Osteocyte (in vitro differentiated cells): ENCODE data around the gene OSR1. TPM values are rescaled to one million over a fixed set of nuclear protein-coding genes. Genes with fewer than 3 reads are reported as not detected.

Experiments
- DNase-seq: peaks from one replicate; pipeline ENCODE4 v3.0.0; 2021; ENCODE audit warnings: mixed read lengths; ENCODE audit not compliant: unreplicated experiment; ENCODE audit errors: extremely low spot score
- H3K27ac Mint-ChIP-seq: one replicate; pipeline ENCODE4 v1.8.0; 2021; ENCODE audit warnings: mild to moderate bottlenecking, mixed read lengths; ENCODE audit not compliant: unreplicated experiment
- H3K27me3 Mint-ChIP-seq: one replicate; pipeline ENCODE4 v1.8.0; 2021; ENCODE audit warnings: mixed read lengths; ENCODE audit not compliant: unreplicated experiment
- H3K36me3 Mint-ChIP-seq: one replicate; pipeline ENCODE4 v1.8.0; 2021; ENCODE audit warnings: mixed read lengths; ENCODE audit not compliant: unreplicated experiment
- H3K4me1 Mint-ChIP-seq: one replicate; pipeline ENCODE4 v1.8.0; 2021; ENCODE audit warnings: mixed read lengths; ENCODE audit not compliant: unreplicated experiment
- H3K4me3 Mint-ChIP-seq: one replicate; pipeline ENCODE4 v1.8.0; 2021; ENCODE audit warnings: mild to moderate bottlenecking, moderate library complexity, mixed read lengths; ENCODE audit not compliant: unreplicated experiment
- H3K9me3 Mint-ChIP-seq: one replicate; pipeline ENCODE4 v1.8.0; 2021; ENCODE audit warnings: mixed read lengths; ENCODE audit not compliant: unreplicated experiment
- CTCF ChIP-seq: fragments of 200-600 bp; sonication (generic); IDR thresholded peaks from 2 replicates; pipeline ENCODE4 v1.5.0; 2021; ENCODE audit warnings: antibody characterized with exemption, mild to moderate bottlenecking, moderate library complexity
- total RNA-seq: library from RNA; stranded (reverse); gene quantifications from 2 replicates; pipeline ENCODE4 v1.2.1, GENCODE V29; 2021

OSR1 gene
- total RNA-seq, 1 donor from 2014 or later: 5.8 TPM

- H3K27me3 Mint-ChIP-seq: no peaks in the 10 kb centered on the region
- no peak for DNase-seq
- no peaks in the 10 kb centered on the region for H3K9me3 Mint-ChIP-seq
- no peak for TF ChIP-seq CTCF
- no peak overlapping the region for H3K4me3 Mint-ChIP-seq
- no peak overlapping the region for H3K27ac Mint-ChIP-seq
- H3K4me1 Mint-ChIP-seq: peaks cover 2% of the 10 kb centered on the region
- H3K36me3 Mint-ChIP-seq: no peaks in the 10 kb centered on the region
Measured at GRCh38 chr2:19330436-19330835, 28.0 kb downstream of the OSR1 start.

- DNase-seq: no peak
- Mint-ChIP-seq H3K4me1 (peaks cover 2% of the 10 kb centered on the region), H3K27ac (no peak overlapping the region), H3K36me3 (no peaks in the 10 kb centered on the region), H3K9me3 (no peaks in the 10 kb centered on the region), H3K4me3 (no peak overlapping the region), H3K27me3 (no peaks in the 10 kb centered on the region)
- no peak for TF ChIP-seq CTCF
Measured at GRCh38 chr2:19329445-19329844, 29.0 kb downstream of the OSR1 start.

GRCh38 chr2:19327496-19327895 is 30.9 kb downstream of the OSR1 start:
- Mint-ChIP-seq H3K27me3 (no peaks in the 10 kb centered on the region), H3K4me3 (no peak overlapping the region), H3K27ac (no peak overlapping the region), H3K4me1 (peaks cover 2% of the 10 kb centered on the region), H3K9me3 (no peaks in the 10 kb centered on the region), H3K36me3 (no peaks in the 10 kb centered on the region)
- no peak for DNase-seq
- no peak for TF ChIP-seq CTCF

GRCh38 chr2:19321946-19322345 is 36.5 kb downstream of the OSR1 start:
- Mint-ChIP-seq H3K36me3 (peaks cover 3% of the 10 kb centered on the region), H3K4me1 (peaks cover 2% of the 10 kb centered on the region), H3K27ac (no peak overlapping the region), H3K27me3 (no peaks in the 10 kb centered on the region), H3K4me3 (no peak overlapping the region), H3K9me3 (no peaks in the 10 kb centered on the region)
- no peak for DNase-seq
- no peak for TF ChIP-seq CTCF

GRCh38 chr2:19320813-19321212 is 37.6 kb downstream of the OSR1 start:
- Mint-ChIP-seq H3K4me3 (no peak overlapping the region), H3K9me3 (no peaks in the 10 kb centered on the region), H3K27me3 (no peaks in the 10 kb centered on the region), H3K27ac (no peak overlapping the region), H3K36me3 (peaks cover 3% of the 10 kb centered on the region), H3K4me1 (no peaks in the 10 kb centered on the region)
- DNase-seq: no peak
- TF ChIP-seq CTCF: no peak
